MM.1S (cell line): ENCODE results near the gene TMEM108.

ENCODE experiments used
- CTCF ChIP-seq: fragments of 300-600 bp; sonication (generic); IDR thresholded peaks from 2 replicates; pipeline ENCODE4 v1.5.1; 2016; ENCODE audit warnings: antibody characterized with exemption, low read length, mixed read lengths
- EZH2 ChIP-seq: fragments of 300-600 bp; sonication (generic); optimal IDR thresholded peaks from 2 replicates; pipeline ENCODE3; 2017; ENCODE audit warnings: low read depth, mild to moderate bottlenecking, antibody characterized with exemption, low read length, mixed read lengths
- EZH2phosphoT487 ChIP-seq: fragments of 300-600 bp; sonication (generic); IDR thresholded peaks from 2 replicates; pipeline ENCODE4 v1.6.1; 2018; ENCODE audit warnings: antibody characterized with exemption, low read length

- no peak for TF ChIP-seq CTCF
- TF ChIP-seq EZH2, result no peak
- no peak for TF ChIP-seq EZH2phosphoT487
Observed at GRCh38 chr3:133296981-133297380, 258.8 kb downstream of the TMEM108 start.
